Medulla oblongata (tissue), 1 donor: ENCODE data around the gene CYSRT1.
A peak's percentile ranks its signal among the peaks of the same experiment; 100 is the strongest.

Source experiments
- DNase-seq: peaks from one replicate; pipeline ENCODE4 v3.0.0-alpha.2; 2015; ENCODE audit errors: extremely low spot score

CYSRT1 gene

DNA sequence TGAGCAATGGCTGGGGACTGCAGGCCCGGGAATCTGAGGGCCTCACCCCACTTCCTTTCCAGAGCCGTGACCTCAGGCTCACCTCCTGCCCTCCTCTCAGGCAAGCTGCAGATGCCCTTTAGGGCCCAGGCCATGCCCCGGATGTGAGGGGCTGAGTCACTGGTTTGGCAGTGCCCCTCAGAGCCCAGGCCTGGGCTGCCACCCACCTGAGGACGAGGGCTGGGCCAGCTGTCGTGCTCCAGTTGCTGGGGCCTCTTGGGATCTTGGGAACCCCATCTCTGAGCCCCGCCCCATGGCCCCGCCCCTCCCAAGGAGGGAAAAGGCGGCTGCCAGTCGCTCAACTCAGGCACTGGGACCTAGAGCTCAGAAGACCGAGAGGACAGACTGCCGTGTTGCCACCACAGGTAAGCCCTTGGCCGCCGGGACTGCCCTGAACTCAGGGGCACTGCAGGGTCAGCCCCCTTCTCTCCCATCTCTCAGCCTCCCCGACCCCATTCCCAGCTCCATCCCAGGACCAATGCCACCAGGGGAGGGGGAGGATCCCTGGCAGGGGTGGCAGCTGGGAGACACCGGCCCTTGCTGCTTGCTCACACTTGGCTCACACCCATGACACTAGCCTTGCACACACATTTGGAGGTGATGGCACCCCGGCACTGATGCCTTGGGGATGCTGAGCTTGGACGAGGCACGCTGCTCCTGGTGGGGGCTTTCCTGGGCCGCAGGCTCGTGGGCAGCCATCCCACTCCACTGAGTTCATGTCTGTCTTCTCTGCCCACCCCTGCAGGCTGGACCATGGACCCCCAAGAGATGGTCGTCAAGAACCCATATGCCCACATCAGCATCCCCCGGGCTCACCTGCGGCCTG is at the start of gene CYSRT1:
Gene CYSRT1 (plus strand): TSS at position 345 of the 865 bp plus-strand sequence. CDS start 448 bp downstream, at position 793.
- no peak for DNase-seq

DNA sequence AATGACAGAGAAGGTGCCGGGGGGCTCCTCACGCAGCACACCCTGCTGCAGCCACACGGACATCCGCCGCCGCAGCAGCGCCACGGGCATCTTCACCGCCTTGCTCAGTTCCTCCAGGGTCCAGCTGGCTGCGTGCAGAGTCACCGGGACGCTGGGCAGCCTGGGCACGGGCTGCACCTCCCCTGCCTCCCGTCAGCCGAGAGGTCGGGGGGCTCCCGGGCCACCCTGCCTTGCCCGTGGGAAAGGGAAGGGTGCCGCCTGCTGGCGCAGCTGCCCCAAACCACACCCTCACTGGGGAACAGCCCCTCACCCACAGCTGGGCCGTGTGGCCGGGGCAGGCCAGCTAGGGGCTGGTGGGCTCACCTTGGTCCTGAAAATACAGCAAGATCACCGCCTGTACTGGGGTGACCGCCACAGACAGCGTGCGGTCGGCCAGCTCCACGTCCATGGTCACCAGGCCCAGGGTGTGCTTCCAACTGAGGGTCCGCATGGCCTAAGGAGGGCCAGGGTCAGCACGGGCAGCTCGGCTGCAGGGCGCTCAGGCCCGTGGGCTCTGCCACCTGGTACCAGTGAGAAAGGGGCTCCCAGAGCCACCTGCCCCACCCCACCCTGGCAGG is 49.5 kb upstream of the CYSRT1 start:
- DNase-seq, result no peak

- DNase-seq, result no peak
Observed at GRCh38 chr9:137176302-137177182, 48.4 kb upstream of the CYSRT1 start.

DNA sequence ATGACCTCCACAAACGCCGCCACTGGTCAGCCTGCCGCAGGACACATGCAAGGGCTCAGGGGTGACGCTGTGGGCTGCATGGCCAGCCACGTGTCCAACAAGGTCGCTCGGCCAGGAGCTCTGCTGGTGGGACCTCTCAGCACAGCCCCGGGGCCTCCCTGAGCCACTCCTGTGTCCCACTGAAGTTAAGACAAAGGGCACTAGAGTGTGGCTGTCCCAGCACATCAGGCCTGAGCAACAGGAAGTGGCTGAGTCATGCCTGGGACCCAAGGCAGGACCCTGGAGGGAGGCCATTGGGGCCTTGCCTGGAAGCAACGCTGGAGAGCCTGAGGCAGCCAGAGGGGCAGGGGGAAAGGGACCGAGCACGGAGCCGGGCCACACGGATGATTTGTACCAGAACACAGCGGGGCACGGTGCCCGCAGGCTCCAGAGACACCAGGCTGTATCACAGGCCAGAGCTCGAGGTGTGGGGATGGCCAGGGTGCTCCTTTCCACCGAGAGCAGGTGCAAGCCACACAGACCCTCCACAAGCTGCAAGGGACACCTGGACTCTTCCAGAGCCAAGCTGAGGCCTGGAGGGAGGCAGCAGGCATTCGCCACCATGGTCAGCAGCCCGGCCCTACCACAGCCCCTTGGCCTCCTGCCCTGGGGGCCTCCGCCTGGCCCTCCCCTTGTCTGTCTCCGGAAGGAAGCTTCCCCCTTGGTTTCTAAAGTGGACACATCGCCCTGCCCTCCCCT is 46.6 kb upstream of the CYSRT1 start:
- DNase-seq, result no peak

GRCh38 chr9:137178939-137179630 is 45.9 kb upstream of the CYSRT1 start:
- DNase-seq, result no peak

- DNase-seq, result no peak
Observed at GRCh38 chr9:137179761-137180160, 45.2 kb upstream of the CYSRT1 start.

DNA sequence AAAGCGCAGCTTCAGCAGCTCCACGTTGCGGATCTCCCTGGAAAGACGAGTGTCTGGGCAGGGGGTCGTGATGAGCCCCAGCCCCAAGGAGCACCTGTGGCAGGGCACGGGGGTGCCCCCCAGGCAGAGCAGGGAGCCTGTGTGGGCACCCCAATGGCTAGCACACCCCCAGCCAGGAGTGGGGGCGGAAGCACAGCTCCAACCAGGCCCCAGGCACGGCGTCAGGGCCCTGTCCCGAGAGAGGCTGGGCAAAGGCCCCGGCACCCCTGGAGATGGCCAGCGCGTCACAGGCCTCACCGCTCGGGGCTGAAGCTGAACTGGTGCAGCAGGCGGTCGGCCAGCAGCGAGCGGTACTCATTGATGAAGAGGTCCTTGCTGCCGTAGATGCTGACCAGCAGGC is 44.5 kb upstream of the CYSRT1 start:
- no peak for DNase-seq

GRCh38 chr9:137181680-137182079 is 43.3 kb upstream of the CYSRT1 start:
- no peak for DNase-seq

GRCh38 chr9:137182836-137183235 is 42.1 kb upstream of the CYSRT1 start:
- DNase-seq, result no peak

DNA sequence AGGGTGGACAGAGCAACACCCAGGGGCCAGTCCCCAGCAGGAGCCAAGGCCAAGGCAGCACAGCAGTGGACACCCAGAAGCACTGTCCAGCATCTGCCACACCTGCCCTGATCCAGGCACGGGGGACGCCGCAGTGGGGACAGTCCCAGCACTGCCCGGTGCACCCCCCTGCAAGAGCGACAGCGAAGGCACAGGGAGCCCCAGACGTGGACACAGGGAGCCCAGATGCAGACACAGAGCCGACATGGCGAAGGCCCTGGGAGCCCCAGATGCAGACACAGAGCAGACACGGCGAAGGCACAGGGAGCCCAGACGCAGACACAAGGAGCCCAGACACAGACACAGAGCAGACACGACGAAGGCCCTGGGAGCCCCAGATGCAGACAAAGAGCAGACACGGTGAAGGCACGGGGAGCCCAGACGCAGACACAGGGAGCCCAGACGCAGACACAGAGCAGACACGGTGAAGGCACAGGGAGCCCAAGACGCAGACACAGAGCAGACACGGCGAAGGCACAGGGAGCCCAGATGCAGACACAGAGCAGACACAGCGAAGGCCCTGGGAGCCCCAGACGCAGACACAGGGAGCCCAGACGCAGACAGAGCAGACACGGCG is 40.9 kb upstream of the CYSRT1 start:
- no peak for DNase-seq

GRCh38 chr9:137184881-137185660 is 39.9 kb upstream of the CYSRT1 start:
- DNase-seq, result no peak

GRCh38 chr9:137185921-137186320 is 39.1 kb upstream of the CYSRT1 start:
- no peak for DNase-seq

- no peak for DNase-seq
Observed at GRCh38 chr9:137186385-137186784, 38.6 kb upstream of the CYSRT1 start.

- DNase-seq, result no peak
Observed at GRCh38 chr9:137187386-137187785, 37.6 kb upstream of the CYSRT1 start.

DNA sequence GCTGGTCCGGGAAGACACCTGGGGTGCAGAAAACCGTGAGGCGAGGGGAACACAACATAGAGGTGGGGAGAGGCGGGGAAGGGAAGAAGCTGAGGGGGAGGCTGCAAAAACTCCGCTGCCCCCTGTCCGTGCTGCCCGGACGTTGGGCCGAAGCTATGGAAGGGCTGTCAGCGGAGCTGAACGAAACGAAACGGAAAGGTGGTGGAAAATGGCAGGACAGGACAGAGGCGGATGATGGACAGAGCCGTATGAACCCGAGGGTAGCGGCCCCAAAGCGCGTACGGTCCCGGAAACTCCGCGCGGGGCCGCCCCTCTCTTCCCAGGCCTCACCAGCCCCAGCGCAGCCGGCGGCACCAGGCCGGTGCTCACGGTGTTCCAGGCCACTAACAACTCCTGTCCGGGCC is 36.9 kb upstream of the CYSRT1 start:
- no peak for DNase-seq

DNA sequence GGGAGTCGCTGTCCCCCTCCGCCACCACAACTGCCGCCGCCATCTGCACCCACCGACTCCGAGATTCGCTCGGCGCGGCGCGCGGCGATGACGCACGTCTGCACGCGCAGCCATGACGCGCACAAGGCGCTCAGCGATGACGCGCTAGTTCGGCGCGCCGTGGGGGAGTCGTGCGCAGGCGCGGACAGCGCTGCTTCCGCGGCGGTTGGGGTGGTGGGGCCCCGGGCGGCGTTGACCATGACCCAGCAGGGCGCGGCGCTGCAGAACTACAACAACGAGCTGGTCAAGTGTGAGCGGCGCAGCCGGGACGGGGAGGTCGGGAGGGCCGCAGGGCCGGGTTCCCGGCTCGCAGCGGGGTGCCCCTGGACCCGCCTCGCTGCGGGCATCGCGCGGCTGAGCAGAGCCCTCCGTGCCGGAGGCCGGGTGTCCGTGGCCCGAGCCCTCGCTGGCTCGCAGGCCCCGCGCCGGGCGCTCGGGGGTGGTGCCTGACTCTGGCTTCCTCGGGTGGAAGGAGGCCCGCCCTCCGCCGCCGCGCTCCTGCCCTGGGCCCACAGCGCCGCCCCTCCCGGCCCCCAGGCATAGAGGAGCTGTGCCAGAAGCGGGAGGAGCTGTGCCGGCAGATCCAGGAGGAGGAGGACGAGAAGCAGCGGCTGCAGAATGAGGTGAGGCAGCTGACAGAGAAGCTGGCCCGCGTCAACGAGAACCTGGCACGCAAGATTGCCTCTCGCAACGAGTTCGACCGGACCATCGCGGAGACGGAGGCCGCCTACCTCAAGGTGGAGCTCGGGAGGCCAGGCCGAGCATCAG is 36.3 kb upstream of the CYSRT1 start, which contains the start of the genes ANAPC2 and SSNA1:
Gene ANAPC2 (minus strand): TSS at position 71 of the 807 bp plus-strand sequence. CDS start 28 bp downstream, at position 43.
Gene SSNA1 (plus strand): TSS at position 187 of the 807 bp plus-strand sequence. CDS start 51 bp downstream, at position 238.
- peak; percentile 96 for DNase-seq

DNA sequence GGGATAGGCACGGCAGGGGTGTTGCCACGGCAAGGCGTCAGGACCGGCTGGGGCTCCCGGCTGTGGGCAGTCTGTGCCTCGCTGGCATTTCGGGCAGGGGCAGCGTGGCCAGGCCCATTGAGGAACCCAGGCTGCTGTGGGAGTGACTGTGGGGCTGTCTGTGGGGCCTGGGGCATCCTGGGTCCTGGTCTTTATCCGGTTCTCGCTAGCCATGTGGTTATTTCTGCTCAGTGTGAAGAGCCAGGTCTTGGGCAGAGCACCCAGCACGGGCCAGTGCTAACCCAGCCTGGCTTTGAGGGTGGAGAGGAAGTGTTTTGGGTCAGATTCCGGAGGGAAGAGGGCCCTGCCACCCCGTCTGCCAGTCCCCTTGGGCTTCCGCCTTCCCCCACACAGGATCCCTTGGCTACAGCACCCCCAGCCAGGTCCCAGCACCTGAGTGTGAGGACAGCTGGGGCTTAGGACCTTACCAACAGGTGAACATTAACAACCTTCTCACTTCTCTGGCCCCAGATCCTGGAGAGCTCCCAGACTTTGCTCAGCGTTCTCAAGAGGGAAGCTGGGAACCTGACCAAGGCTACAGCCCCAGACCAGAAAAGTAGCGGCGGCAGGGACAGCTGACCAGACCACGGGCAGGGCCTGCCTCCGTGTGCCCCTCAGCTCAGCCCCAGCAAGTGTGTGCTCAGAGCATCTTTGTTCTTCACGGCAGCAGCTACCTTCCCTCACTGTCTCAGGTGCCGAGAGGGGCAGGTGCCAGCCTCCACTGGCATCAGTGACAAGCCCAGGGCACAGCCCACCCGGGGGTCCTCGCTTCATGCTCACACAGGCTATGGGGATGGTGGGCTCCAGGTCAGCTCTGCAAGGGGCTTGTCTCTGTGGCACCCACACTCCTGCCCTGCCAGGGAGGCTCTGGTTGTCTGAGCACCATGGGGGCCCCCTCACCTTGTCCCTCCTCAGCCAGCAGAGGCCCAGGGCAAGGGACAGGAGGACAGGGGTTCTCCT is 35.4 kb upstream of the CYSRT1 start:
- DNase-seq, result no peak
